ENCODE data around the gene AREG.

GRCh38 chr4:74418063-74418670 lies 26.8 kb upstream of the AREG start:
- TF ChIP-seq CTCF (IDR thresholded peaks at IDR 0.05) (no peak), POLR2A (IDR thresholded peaks at IDR 0.05) (no peak)

Data from suprapubic skin (tissue), 3 donors.